ENCODE measurements around the gene MKX. TPM values are rescaled to one million over a fixed set of nuclear protein-coding genes. Genes with fewer than 3 reads are reported as not detected.

MKX gene
- total and polyA plus RNA-seq, 2 donors (not counting 1 experiment from before 2014, with no cell fraction given), result not detected

DNA sequence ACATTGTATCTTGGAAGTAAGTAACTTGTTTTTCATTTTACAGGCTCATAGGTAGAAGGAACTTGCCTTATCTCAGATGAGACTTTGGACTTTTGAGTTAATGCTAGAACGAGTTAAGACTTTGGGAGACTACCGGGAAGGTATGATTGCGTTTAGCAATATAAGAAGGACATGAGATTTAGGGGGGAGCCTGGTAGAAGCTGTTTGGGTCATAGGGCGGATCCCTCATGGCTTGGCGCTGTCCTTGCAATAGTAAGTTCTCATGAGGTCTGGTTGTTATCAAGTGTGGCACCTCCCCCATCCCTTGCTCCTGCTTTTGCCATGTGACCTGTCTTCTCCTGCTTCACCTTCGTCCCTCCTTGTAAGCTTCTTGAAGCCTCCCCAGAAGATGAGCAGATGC is 110.3 kb downstream of the MKX start:
- Histone ChIP-seq H3K9ac (ENCODE audit: low read length) (no peak overlapping the region), H3K27ac (ENCODE audit: low read length in 2 of 2) (no peak overlapping the region), H3K4me3 (ENCODE audit: control extremely low read depth in 1 of 5, extremely low read depth in 1 of 5, insufficient read depth in 1 of 5, low read depth in 2 of 5, low read length in 4 of 5) (no peak overlapping the region), H3K36me3 (replicated peaks in 1 of 2; ENCODE audit: control extremely low read depth in 1 of 2, control insufficient read depth in 1 of 2, extremely low read depth in 1 of 2, insufficient read depth in 2 of 2, low read length in 1 of 2) (no peaks in the 10 kb centered on the region), H3K4me2 (replicated peaks; ENCODE audit: low read depth, low read length, poor library complexity, severe bottlenecking) (no peak overlapping the region), H3K79me2 (ENCODE audit: control insufficient read depth, insufficient read depth, low read length) (no peaks in the 10 kb centered on the region), H3K4me1 (ENCODE audit: control insufficient read depth in 2 of 2, insufficient read depth in 2 of 2, low read length in 2 of 2) (no peaks in the 10 kb centered on the region), H4K20me1 (ENCODE audit: control insufficient read depth, insufficient read depth, low read length, poor library complexity, severe bottlenecking) (no peaks in the 10 kb centered on the region), H3K9me3 (ENCODE audit: control extremely low read depth in 1 of 3, control insufficient read depth in 2 of 3, insufficient read depth in 1 of 3, low read length in 2 of 3) (no peaks in the 10 kb centered on the region), H3K27me3 (replicated peaks in 1 of 4; ENCODE audit: control extremely low read depth in 1 of 4, control insufficient read depth in 3 of 4, insufficient read depth in 4 of 4, low read length in 3 of 4) (no peaks in the 10 kb centered on the region), H2AFZ (ENCODE audit: insufficient read depth, low read depth, low read length, poor library complexity, severe bottlenecking) (no peak overlapping the region)
- ATAC-seq (ENCODE audit: low read depth) (no peak), DNase-seq (no peak)
- Mint-ChIP-seq H3K9me3 (ENCODE audit: insufficient read depth) (peaks cover 3% of the 10 kb centered on the region), H3K4me3 (no peak overlapping the region), H3K4me1 (no peaks in the 10 kb centered on the region), H3K27ac (no peak overlapping the region), H3K27me3 (no peaks in the 10 kb centered on the region)
- 60% methylated on average over 4 of the region's 6 CpGs for WGBS (ENCODE audit: insufficient coverage)
- intact Hi-C loops (cut with micrococcal nuclease), result no loop called here
- TF ChIP-seq, protein P1, sequence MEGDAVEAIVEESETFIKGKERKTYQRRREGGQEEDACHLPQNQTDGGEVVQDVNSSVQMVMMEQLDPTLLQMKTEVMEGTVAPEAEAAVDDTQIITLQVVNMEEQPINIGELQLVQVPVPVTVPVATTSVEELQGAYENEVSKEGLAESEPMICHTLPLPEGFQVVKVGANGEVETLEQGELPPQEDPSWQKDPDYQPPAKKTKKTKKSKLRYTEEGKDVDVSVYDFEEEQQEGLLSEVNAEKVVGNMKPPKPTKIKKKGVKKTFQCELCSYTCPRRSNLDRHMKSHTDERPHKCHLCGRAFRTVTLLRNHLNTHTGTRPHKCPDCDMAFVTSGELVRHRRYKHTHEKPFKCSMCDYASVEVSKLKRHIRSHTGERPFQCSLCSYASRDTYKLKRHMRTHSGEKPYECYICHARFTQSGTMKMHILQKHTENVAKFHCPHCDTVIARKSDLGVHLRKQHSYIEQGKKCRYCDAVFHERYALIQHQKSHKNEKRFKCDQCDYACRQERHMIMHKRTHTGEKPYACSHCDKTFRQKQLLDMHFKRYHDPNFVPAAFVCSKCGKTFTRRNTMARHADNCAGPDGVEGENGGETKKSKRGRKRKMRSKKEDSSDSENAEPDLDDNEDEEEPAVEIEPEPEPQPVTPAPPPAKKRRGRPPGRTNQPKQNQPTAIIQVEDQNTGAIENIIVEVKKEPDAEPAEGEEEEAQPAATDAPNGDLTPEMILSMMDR (IDR thresholded peaks at IDR 0.05), result no peak
- TF ChIP-seq EZH2 (IDR thresholded peaks at IDR 0.05; ENCODE audit: borderline replicate concordance, insufficient read depth, low read depth, low read length, poor library complexity, severe bottlenecking), result no peak
- POLR2A ChIA-PET, result no interaction called here
- CTCF ChIA-PET, result no interaction called here

DNA sequence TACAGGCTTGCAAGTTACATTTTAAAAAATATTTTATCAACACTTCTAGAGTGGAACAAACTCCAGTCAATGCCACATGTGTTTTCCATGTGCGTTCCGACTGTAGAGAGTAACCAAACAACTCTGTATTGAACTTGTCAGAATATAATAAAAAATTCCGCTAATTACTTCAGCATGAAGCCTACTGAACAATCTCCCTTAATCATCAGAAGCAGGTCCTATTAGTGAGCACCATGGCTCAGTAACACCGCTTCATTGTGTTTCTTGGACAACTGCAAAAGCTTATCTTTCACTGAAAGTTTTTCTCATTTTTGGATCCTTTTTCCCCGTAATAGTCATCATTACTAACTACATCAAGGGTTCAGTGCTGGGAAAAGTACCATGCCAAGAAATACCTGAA is 117.0 kb downstream of the MKX start:
- no peak overlapping the region for H2AFZ ChIP-seq (ENCODE audit: insufficient read depth, low read depth, low read length, poor library complexity, severe bottlenecking)
- H3K9me3 Mint-ChIP-seq (ENCODE audit: insufficient read depth), result peaks cover 3% of the 10 kb centered on the region
- peaks cover 0 to 7% (median 3%) of the 10 kb centered on the region in 4 experiments for H3K27me3 ChIP-seq (replicated peaks in 1 of 4; ENCODE audit: control extremely low read depth in 1 of 4, control insufficient read depth in 3 of 4, insufficient read depth in 4 of 4, low read length in 3 of 4)
- ATAC-seq (ENCODE audit: low read depth), result no peak
- no peak overlapping the region for H3K27ac Mint-ChIP-seq
- no peak for TF ChIP-seq EZH2 (IDR thresholded peaks at IDR 0.05; ENCODE audit: borderline replicate concordance, insufficient read depth, low read depth, low read length, poor library complexity, severe bottlenecking)
- TF ChIP-seq, protein P1 (IDR thresholded peaks at IDR 0.05), result no peak
- no peaks in the 10 kb centered on the region for H3K4me1 ChIP-seq (ENCODE audit: control insufficient read depth in 2 of 2, insufficient read depth in 2 of 2, low read length in 2 of 2)
- peaks cover 27% of the 10 kb centered on the region for H3K27me3 Mint-ChIP-seq
- no peak overlapping the region for H3K4me2 ChIP-seq (replicated peaks; ENCODE audit: low read depth, low read length, poor library complexity, severe bottlenecking)
- H3K36me3 ChIP-seq (replicated peaks in 1 of 2; ENCODE audit: control extremely low read depth in 1 of 2, control insufficient read depth in 1 of 2, extremely low read depth in 1 of 2, insufficient read depth in 2 of 2, low read length in 1 of 2), result no peaks in the 10 kb centered on the region
- H3K79me2 ChIP-seq (ENCODE audit: control insufficient read depth, insufficient read depth, low read length), result no peaks in the 10 kb centered on the region
- intact Hi-C loops (cut with micrococcal nuclease), result no loop called here
- 100% methylated on average over 2 of the region's 5 CpGs for WGBS (ENCODE audit: insufficient coverage)
- H3K27ac ChIP-seq (ENCODE audit: low read length in 2 of 2), result no peak overlapping the region
- ChIA-PET CTCF (no interaction called here), POLR2A (no interaction called here)
- H3K4me1 Mint-ChIP-seq, result no peaks in the 10 kb centered on the region
- H3K4me3 Mint-ChIP-seq, result no peak overlapping the region
- no peak for DNase-seq
- no peaks in the 10 kb centered on the region for H3K9me3 ChIP-seq (ENCODE audit: control extremely low read depth in 1 of 3, control insufficient read depth in 2 of 3, insufficient read depth in 1 of 3, low read length in 2 of 3)
- no peaks in the 10 kb centered on the region for H4K20me1 ChIP-seq (ENCODE audit: control insufficient read depth, insufficient read depth, low read length, poor library complexity, severe bottlenecking)
- no peak overlapping the region for H3K9ac ChIP-seq (ENCODE audit: low read length)
- H3K4me3 ChIP-seq (ENCODE audit: control extremely low read depth in 1 of 5, extremely low read depth in 1 of 5, insufficient read depth in 1 of 5, low read depth in 2 of 5, low read length in 4 of 5), result no peak overlapping the region

All from B cell (primary cell).